HEK293 (cell line): ENCODE data around the gene FSTL3.

Source experiments
- CTCF ChIA-PET: fragments of 350-600 bp; formaldehyde crosslinking; extraction: SDS; loops from one replicate; lab custom pipeline; 2021; ENCODE audit warnings: antibody characterized with exemption; lab: Yijun Ruan, JAX
- POLR2A ChIA-PET: fragments of 300-600 bp; formaldehyde crosslinking; extraction: SDS; loops from one replicate; lab custom pipeline; 2020; ENCODE audit warnings: antibody characterized with exemption, inconsistent platforms; lab: Yijun Ruan, JAX
- H3K27ac ChIP-seq: fragments of 200-500 bp; sonication (Bioruptor generic); 2 replicates; pipeline ENCODE4 v1.5.1; 2014; ENCODE audit warnings: low read depth, low read length, control low read depth, inconsistent platforms; ENCODE audit errors: extremely low read depth
- H3K36me3 ChIP-seq, 2 experiments: fragments of 200-500 bp in 1 of 2; sonication (Bioruptor generic) in 1 of 2; 1 replicate in 1 of 2; 2 replicates in 1 of 2; pipeline ENCODE4 v1.5.1; 2014 to 2017; ENCODE audit warnings: inconsistent platforms in 2 of 2, low read length in 2 of 2; ENCODE audit not compliant: control insufficient read depth in 2 of 2, insufficient read depth in 1 of 2
- H3K4me1 ChIP-seq: fragments of 200-500 bp; sonication (Bioruptor generic); 2 replicates; pipeline ENCODE4 v1.5.1; 2014; ENCODE audit warnings: mild to moderate bottlenecking, low read length, inconsistent platforms; ENCODE audit not compliant: control insufficient read depth, insufficient read depth
- H3K4me3 ChIP-seq: 2 replicates; pipeline ENCODE4 v1.5.1; 2011; ENCODE audit warnings: low read depth, mild to moderate bottlenecking, control low read depth, low read length, moderate library complexity
- H3K9me3 ChIP-seq: fragments of 200-500 bp; sonication (Bioruptor generic); 2 replicates; pipeline ENCODE4 v1.5.1; 2014; ENCODE audit warnings: low read depth, low read length, inconsistent platforms; ENCODE audit not compliant: control insufficient read depth, insufficient read depth
- BCL11B ChIP-seq: fragments of 450-650 bp; formaldehyde crosslinking; IDR thresholded peaks from 2 replicates; pipeline ENCODE4 v1.5.1; 2016; ENCODE audit warnings: low read depth, missing biosample characterization, missing genetic modification characterization
- KLF7 ChIP-seq: fragments of 450-650 bp; formaldehyde crosslinking; IDR thresholded peaks from 2 replicates; pipeline ENCODE4 v1.5.1; 2016; ENCODE audit warnings: missing biosample characterization, missing genetic modification characterization, borderline replicate concordance
- ZBTB1 ChIP-seq: fragments of 450-650 bp; formaldehyde crosslinking; IDR thresholded peaks from 2 replicates; pipeline ENCODE4 v1.5.1; 2016; ENCODE audit warnings: missing biosample characterization, missing genetic modification characterization
- ZFP37 ChIP-seq: fragments of 450-650 bp; formaldehyde crosslinking; IDR thresholded peaks from 2 replicates; pipeline ENCODE4 v1.5.1; 2016; ENCODE audit warnings: missing biosample characterization, missing genetic modification characterization
- ZFP69B ChIP-seq: fragments of 450-650 bp; formaldehyde crosslinking; IDR thresholded peaks from 2 replicates; pipeline ENCODE4 v1.5.1; 2016; ENCODE audit warnings: missing biosample characterization, missing genetic modification characterization
- ZNF140 ChIP-seq: fragments of 450-650 bp; formaldehyde crosslinking; IDR thresholded peaks from 2 replicates; pipeline ENCODE4 v1.5.1; 2016; ENCODE audit warnings: missing biosample characterization, missing genetic modification characterization
- ZNF157 ChIP-seq: fragments of 450-650 bp; formaldehyde crosslinking; IDR thresholded peaks from 2 replicates; pipeline ENCODE4 v1.5.1; 2016; ENCODE audit warnings: missing biosample characterization, missing genetic modification characterization
- ZNF2 ChIP-seq: fragments of 450-650 bp; formaldehyde crosslinking; IDR thresholded peaks from 2 replicates; pipeline ENCODE4 v1.5.1; 2016; ENCODE audit warnings: missing biosample characterization, missing genetic modification characterization
- ZNF354C ChIP-seq: fragments of 450-650 bp; formaldehyde crosslinking; IDR thresholded peaks from 2 replicates; pipeline ENCODE4 v1.5.1; 2016; ENCODE audit warnings: missing biosample characterization, missing genetic modification characterization, low read depth, borderline replicate concordance
- ZNF366 ChIP-seq: fragments of 450-650 bp; formaldehyde crosslinking; conservative IDR thresholded peaks from 2 replicates; pipeline ENCODE4 v1.5.1; 2016; ENCODE audit warnings: missing biosample characterization, missing genetic modification characterization
- ZNF585B ChIP-seq: fragments of 450-650 bp; formaldehyde crosslinking; IDR thresholded peaks from 2 replicates; pipeline ENCODE4 v1.5.1; 2016; ENCODE audit warnings: missing biosample characterization, missing genetic modification characterization
- ZNF654 ChIP-seq: fragments of 450-650 bp; formaldehyde crosslinking; IDR thresholded peaks from 2 replicates; pipeline ENCODE4 v1.5.1; 2016; ENCODE audit warnings: low read depth, missing biosample characterization, missing genetic modification characterization
- ZNF785 ChIP-seq: fragments of 450-650 bp; formaldehyde crosslinking; IDR thresholded peaks from 2 replicates; pipeline ENCODE4 v1.5.1; 2016; ENCODE audit warnings: missing biosample characterization, missing genetic modification characterization
- TF ChIP-seq, protein P1 (sequence below): fragments of 450-650 bp; formaldehyde crosslinking; conservative IDR thresholded peaks from 2 replicates; pipeline ENCODE4 v1.5.1; 2016; ENCODE audit warnings: low read depth, missing biosample characterization, missing genetic modification characterization
- TF ChIP-seq, protein P2 (sequence below): fragments of 450-650 bp; formaldehyde crosslinking; IDR thresholded peaks from 2 replicates; pipeline ENCODE4 v1.5.1; 2016; ENCODE audit warnings: missing biosample characterization, missing genetic modification characterization
- TF ChIP-seq, protein P3 (sequence below): IDR thresholded peaks from 2 replicates; pipeline ENCODE4 v1.6.1; 2011; ENCODE audit warnings: mild to moderate bottlenecking, low read depth, low read length, borderline replicate concordance
- TF ChIP-seq, protein P4 (sequence below): fragments of 450-650 bp; formaldehyde crosslinking; IDR thresholded peaks from 2 replicates; pipeline ENCODE4 v1.5.1; 2016; ENCODE audit warnings: missing biosample characterization, missing genetic modification characterization
- TF ChIP-seq, protein P5 (sequence below): fragments of 450-650 bp; formaldehyde crosslinking; IDR thresholded peaks from 2 replicates; pipeline ENCODE4 v1.5.1; 2017; ENCODE audit warnings: missing biosample characterization, missing genetic modification characterization
- TF ChIP-seq, protein P6 (sequence below): fragments of 450-650 bp; formaldehyde crosslinking; IDR thresholded peaks from 2 replicates; pipeline ENCODE4 v1.5.1; 2016; ENCODE audit warnings: missing biosample characterization, missing genetic modification characterization

Gene FSTL3

DNA sequence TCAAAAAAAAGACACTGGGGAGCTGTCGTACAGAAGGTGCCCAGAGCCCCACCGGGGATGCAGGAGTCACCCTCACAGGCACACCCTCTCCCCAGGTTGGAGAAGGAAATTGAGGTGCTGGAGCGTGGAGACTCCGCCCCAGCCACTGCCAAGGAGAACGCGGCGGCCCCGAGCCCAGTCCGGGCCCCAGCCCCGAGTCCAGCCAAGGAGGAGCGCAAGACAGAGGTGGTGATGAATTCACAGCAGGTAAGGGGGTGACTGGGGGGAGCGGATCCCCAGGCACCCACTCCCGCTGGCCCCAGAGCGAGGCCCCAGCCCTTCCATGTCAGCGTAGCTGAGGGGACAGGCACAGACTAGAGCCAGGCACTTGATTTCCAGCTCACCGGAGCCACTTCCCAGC lies 54.8 kb downstream of the FSTL3 start:
- no peak for TF ChIP-seq ZNF354C (tag by site-specific recombination)
- TF ChIP-seq, protein P1, sequence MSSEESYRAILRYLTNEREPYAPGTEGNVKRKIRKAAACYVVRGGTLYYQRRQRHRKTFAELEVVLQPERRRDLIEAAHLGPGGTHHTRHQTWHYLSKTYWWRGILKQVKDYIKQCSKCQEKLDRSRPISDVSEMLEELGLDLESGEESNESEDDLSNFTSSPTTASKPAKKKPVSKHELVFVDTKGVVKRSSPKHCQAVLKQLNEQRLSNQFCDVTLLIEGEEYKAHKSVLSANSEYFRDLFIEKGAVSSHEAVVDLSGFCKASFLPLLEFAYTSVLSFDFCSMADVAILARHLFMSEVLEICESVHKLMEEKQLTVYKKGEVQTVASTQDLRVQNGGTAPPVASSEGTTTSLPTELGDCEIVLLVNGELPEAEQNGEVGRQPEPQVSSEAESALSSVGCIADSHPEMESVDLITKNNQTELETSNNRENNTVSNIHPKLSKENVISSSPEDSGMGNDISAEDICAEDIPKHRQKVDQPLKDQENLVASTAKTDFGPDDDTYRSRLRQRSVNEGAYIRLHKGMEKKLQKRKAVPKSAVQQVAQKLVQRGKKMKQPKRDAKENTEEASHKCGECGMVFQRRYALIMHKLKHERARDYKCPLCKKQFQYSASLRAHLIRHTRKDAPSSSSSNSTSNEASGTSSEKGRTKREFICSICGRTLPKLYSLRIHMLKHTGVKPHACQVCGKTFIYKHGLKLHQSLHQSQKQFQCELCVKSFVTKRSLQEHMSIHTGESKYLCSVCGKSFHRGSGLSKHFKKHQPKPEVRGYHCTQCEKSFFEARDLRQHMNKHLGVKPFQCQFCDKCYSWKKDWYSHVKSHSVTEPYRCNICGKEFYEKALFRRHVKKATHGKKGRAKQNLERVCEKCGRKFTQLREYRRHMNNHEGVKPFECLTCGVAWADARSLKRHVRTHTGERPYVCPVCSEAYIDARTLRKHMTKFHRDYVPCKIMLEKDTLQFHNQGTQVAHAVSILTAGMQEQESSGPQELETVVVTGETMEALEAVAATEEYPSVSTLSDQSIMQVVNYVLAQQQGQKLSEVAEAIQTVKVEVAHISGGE (tag by site-specific recombination) = no peak
- TF ChIP-seq ZNF785 (tag by site-specific recombination) = no peak
- TF ChIP-seq ZNF140 (tag by site-specific recombination) = no peak
- no peak for TF ChIP-seq ZNF366 (tag by site-specific recombination)
- no peak for TF ChIP-seq ZNF2 (tag by site-specific recombination)
- no peak for TF ChIP-seq ZFP69B (tag by site-specific recombination)
- no peak for TF ChIP-seq KLF7 (tag by site-specific recombination)
- TF ChIP-seq, protein P2, sequence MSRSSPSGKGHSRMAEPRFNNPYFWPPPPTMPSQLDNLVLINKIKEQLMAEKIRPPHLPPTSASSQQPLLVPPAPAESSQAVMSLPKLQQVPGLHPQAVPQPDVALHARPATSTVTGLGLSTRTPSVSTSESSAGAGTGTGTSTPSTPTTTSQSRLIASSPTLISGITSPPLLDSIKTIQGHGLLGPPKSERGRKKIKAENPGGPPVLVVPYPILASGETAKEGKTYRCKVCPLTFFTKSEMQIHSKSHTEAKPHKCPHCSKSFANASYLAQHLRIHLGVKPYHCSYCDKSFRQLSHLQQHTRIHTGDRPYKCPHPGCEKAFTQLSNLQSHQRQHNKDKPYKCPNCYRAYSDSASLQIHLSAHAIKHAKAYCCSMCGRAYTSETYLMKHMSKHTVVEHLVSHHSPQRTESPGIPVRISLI = no peak
- TF ChIP-seq ZNF654 (tag by site-specific recombination) = no peak
- TF ChIP-seq ZFP37 = no peak
- TF ChIP-seq, protein P3, sequence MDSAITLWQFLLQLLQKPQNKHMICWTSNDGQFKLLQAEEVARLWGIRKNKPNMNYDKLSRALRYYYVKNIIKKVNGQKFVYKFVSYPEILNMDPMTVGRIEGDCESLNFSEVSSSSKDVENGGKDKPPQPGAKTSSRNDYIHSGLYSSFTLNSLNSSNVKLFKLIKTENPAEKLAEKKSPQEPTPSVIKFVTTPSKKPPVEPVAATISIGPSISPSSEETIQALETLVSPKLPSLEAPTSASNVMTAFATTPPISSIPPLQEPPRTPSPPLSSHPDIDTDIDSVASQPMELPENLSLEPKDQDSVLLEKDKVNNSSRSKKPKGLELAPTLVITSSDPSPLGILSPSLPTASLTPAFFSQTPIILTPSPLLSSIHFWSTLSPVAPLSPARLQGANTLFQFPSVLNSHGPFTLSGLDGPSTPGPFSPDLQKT = no peak
- no peak for TF ChIP-seq ZBTB1 (tag by site-specific recombination)
- TF ChIP-seq ZNF157 (tag by site-specific recombination) = no peak
- no peak for TF ChIP-seq ZNF585B (tag by site-specific recombination)
- TF ChIP-seq, protein P4, sequence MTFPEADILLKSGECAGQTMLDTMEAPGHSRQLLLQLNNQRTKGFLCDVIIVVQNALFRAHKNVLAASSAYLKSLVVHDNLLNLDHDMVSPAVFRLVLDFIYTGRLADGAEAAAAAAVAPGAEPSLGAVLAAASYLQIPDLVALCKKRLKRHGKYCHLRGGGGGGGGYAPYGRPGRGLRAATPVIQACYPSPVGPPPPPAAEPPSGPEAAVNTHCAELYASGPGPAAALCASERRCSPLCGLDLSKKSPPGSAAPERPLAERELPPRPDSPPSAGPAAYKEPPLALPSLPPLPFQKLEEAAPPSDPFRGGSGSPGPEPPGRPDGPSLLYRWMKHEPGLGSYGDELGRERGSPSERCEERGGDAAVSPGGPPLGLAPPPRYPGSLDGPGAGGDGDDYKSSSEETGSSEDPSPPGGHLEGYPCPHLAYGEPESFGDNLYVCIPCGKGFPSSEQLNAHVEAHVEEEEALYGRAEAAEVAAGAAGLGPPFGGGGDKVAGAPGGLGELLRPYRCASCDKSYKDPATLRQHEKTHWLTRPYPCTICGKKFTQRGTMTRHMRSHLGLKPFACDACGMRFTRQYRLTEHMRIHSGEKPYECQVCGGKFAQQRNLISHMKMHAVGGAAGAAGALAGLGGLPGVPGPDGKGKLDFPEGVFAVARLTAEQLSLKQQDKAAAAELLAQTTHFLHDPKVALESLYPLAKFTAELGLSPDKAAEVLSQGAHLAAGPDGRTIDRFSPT (tag by site-specific recombination) = no peak
- TF ChIP-seq BCL11B (tag by site-specific recombination) = no peak
- TF ChIP-seq, protein P5, sequence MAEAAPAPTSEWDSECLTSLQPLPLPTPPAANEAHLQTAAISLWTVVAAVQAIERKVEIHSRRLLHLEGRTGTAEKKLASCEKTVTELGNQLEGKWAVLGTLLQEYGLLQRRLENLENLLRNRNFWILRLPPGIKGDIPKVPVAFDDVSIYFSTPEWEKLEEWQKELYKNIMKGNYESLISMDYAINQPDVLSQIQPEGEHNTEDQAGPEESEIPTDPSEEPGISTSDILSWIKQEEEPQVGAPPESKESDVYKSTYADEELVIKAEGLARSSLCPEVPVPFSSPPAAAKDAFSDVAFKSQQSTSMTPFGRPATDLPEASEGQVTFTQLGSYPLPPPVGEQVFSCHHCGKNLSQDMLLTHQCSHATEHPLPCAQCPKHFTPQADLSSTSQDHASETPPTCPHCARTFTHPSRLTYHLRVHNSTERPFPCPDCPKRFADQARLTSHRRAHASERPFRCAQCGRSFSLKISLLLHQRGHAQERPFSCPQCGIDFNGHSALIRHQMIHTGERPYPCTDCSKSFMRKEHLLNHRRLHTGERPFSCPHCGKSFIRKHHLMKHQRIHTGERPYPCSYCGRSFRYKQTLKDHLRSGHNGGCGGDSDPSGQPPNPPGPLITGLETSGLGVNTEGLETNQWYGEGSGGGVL = no peak
- TF ChIP-seq, protein P6, sequence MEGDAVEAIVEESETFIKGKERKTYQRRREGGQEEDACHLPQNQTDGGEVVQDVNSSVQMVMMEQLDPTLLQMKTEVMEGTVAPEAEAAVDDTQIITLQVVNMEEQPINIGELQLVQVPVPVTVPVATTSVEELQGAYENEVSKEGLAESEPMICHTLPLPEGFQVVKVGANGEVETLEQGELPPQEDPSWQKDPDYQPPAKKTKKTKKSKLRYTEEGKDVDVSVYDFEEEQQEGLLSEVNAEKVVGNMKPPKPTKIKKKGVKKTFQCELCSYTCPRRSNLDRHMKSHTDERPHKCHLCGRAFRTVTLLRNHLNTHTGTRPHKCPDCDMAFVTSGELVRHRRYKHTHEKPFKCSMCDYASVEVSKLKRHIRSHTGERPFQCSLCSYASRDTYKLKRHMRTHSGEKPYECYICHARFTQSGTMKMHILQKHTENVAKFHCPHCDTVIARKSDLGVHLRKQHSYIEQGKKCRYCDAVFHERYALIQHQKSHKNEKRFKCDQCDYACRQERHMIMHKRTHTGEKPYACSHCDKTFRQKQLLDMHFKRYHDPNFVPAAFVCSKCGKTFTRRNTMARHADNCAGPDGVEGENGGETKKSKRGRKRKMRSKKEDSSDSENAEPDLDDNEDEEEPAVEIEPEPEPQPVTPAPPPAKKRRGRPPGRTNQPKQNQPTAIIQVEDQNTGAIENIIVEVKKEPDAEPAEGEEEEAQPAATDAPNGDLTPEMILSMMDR = no peak
- Histone ChIP-seq H3K4me1 (no peaks in the 10 kb centered on the region), H3K9me3 (no peaks in the 10 kb centered on the region), H3K4me3 (no peak overlapping the region), H3K36me3 (peaks cover 0 to 37% of the 10 kb centered on the region in 2 experiments; a peak in 2 of 3 replicates), H3K27ac (no peak overlapping the region)
- ChIA-PET CTCF (no interaction called here), POLR2A (no interaction called here)
